ENCODE measurements around the gene PUM1. TPM values are rescaled to one million over a fixed set of nuclear protein-coding genes. Genes with fewer than 3 reads are reported as not detected.
"Not testable (repeated sequence)": the region's sequence is repeated elsewhere in the genome, so short reads cannot be mapped to it uniquely, and the experiment has no call there.

Gene PUM1
- total and polyA plus RNA-seq, 9 donors, result 36.3 to 125 (median 112) TPM

- Histone ChIP-seq H3K36me3 (no peaks in the 10 kb centered on the region), H3K27ac (no peak overlapping the region), H3K4me3 (no peak overlapping the region), H3K27me3 (no peaks in the 10 kb centered on the region), H3K9me3 (no peaks in the 10 kb centered on the region), H3K4me1 (ENCODE audit: insufficient read depth) (peaks cover 18% of the 10 kb centered on the region)
- intact Hi-C loops (cut with DNase I), result no loop called here
- 75 to 88% (median 87%) methylated on average over 5 of the region's 5 CpGs for WGBS, 3 donors
- TF ChIP-seq CTCF (IDR thresholded peaks at IDR 0.05) (no peak), POLR2A (IDR thresholded peaks at IDR 0.05) (no peak), EP300 (IDR thresholded peaks at IDR 0.05) (no peak)
- DNase-seq, result no peak
Measured at GRCh38 chr1:31054958-31055481, 10.5 kb downstream of the PUM1 start.

GRCh38 chr1:31054349-31054748 is 11.2 kb downstream of the PUM1 start:
- no peak overlapping the region for H3K27ac ChIP-seq
- WGBS, 3 donors, result 58 to 79% (median 72%) methylated on average over 3 of the region's 3 CpGs
- intact Hi-C loops (cut with DNase I), result no loop called here
- no peak for TF ChIP-seq EP300 (IDR thresholded peaks at IDR 0.05)
- no peak for TF ChIP-seq POLR2A (IDR thresholded peaks at IDR 0.05)
- no peak for TF ChIP-seq CTCF (IDR thresholded peaks at IDR 0.05)
- H3K9me3 ChIP-seq, result no peaks in the 10 kb centered on the region
- H3K4me1 ChIP-seq (ENCODE audit: insufficient read depth), result peaks cover 16% of the 10 kb centered on the region
- H3K27me3 ChIP-seq, result no peaks in the 10 kb centered on the region
- H3K36me3 ChIP-seq, result no peaks in the 10 kb centered on the region
- no peak for DNase-seq
- H3K4me3 ChIP-seq, result no peak overlapping the region

GRCh38 chr1:31052613-31053012 is 12.9 kb downstream of the PUM1 start:
- H3K27ac ChIP-seq; DNase-seq; H3K4me3 ChIP-seq; H3K27me3 ChIP-seq; H3K9me3 ChIP-seq; H3K36me3 ChIP-seq; intact Hi-C loops (cut with DNase I): not testable (repeated sequence)
- peaks cover 13% of the 10 kb centered on the region for H3K4me1 ChIP-seq (ENCODE audit: insufficient read depth)
- 55 to 89% (median 79%) methylated on average over 14 of the region's 14 CpGs for WGBS, 3 donors

- Histone ChIP-seq H3K36me3 (no peaks in the 10 kb centered on the region), H3K4me1 (ENCODE audit: insufficient read depth) (peaks cover 13% of the 10 kb centered on the region), H3K27ac (no peak overlapping the region), H3K9me3 (no peaks in the 10 kb centered on the region), H3K4me3 (no peak overlapping the region), H3K27me3 (no peaks in the 10 kb centered on the region)
- no peak for DNase-seq
- WGBS, 3 donors, result 48 to 52% (median 49%) methylated on average over 1 of the region's 1 CpG
- intact Hi-C loops (cut with DNase I), result no loop called here
- TF ChIP-seq CTCF (IDR thresholded peaks at IDR 0.05) (no peak), POLR2A (IDR thresholded peaks at IDR 0.05) (no peak), EP300 (IDR thresholded peaks at IDR 0.05) (no peak)
Measured at GRCh38 chr1:31051611-31052010, 13.9 kb downstream of the PUM1 start.

GRCh38 chr1:31047507-31047906 is 18.0 kb downstream of the PUM1 start:
- not testable (repeated sequence) for DNase-seq; H3K4me1 ChIP-seq (ENCODE audit: insufficient read depth); H3K27me3 ChIP-seq; H3K9me3 ChIP-seq; H3K36me3 ChIP-seq; H3K4me3 ChIP-seq; H3K27ac ChIP-seq
- 76 to 87% (median 81%) methylated on average over 5 of the region's 5 CpGs for WGBS, 3 donors
- intact Hi-C loops (cut with DNase I), result loop anchor here in 1 of 4 donors (10.0 kb wide), 1 partner anchor 53 kb away; no protein-coding TSS in a partner anchor
